HFF-Myc (cell line): ENCODE data around the gene PXDN.

Experiments
- DNase-seq: peaks from one replicate; pipeline ENCODE4 v3.0.0-alpha.2; 2011; ENCODE audit warnings: low read depth; ENCODE audit errors: extremely low read depth
- H3K4me3 ChIP-seq: replicated peaks from 2 replicates; pipeline ENCODE4 v1.5.1; 2011; ENCODE audit warnings: low read depth, mild to moderate bottlenecking, control low read depth, low read length
- CTCF ChIP-seq: IDR thresholded peaks from 2 replicates; pipeline ENCODE4 v1.5.1; 2012; ENCODE audit warnings: mild to moderate bottlenecking, low read depth, low read length, control low read depth; ENCODE audit errors: missing control alignments

Gene PXDN

GRCh38 chr2:1775511-1776035 lies 31.3 kb upstream of the PXDN start:
- no peak for DNase-seq
- no peak overlapping the region for H3K4me3 ChIP-seq
- no peak for TF ChIP-seq CTCF

- no peak overlapping the region for H3K4me3 ChIP-seq
- TF ChIP-seq CTCF, result no peak
- no peak for DNase-seq
Observed at GRCh38 chr2:1774929-1775328, 30.6 kb upstream of the PXDN start.

GRCh38 chr2:1773883-1774282 lies 29.6 kb upstream of the PXDN start:
- no peak overlapping the region for H3K4me3 ChIP-seq
- no peak for TF ChIP-seq CTCF
- DNase-seq, result no peak

GRCh38 chr2:1772471-1773267 lies 28.4 kb upstream of the PXDN start:
- no peak for TF ChIP-seq CTCF
- H3K4me3 ChIP-seq, result no peak overlapping the region
- no peak for DNase-seq

GRCh38 chr2:1771626-1772280 lies 27.4 kb upstream of the PXDN start:
- H3K4me3 ChIP-seq, result no peak overlapping the region
- no peak for TF ChIP-seq CTCF
- no peak for DNase-seq

GRCh38 chr2:1770566-1771380 lies 26.5 kb upstream of the PXDN start:
- DNase-seq, result no peak
- TF ChIP-seq CTCF, result no peak
- H3K4me3 ChIP-seq, result no peak overlapping the region
